Inferior parietal cortex (tissue), 1 donor: ENCODE data around the gene KY.

ENCODE experiments used
- DNase-seq: peaks from one replicate; pipeline ENCODE4 v3.0.0-alpha.2; 2016; ENCODE audit errors: extremely low spot score

KY gene, protein sequence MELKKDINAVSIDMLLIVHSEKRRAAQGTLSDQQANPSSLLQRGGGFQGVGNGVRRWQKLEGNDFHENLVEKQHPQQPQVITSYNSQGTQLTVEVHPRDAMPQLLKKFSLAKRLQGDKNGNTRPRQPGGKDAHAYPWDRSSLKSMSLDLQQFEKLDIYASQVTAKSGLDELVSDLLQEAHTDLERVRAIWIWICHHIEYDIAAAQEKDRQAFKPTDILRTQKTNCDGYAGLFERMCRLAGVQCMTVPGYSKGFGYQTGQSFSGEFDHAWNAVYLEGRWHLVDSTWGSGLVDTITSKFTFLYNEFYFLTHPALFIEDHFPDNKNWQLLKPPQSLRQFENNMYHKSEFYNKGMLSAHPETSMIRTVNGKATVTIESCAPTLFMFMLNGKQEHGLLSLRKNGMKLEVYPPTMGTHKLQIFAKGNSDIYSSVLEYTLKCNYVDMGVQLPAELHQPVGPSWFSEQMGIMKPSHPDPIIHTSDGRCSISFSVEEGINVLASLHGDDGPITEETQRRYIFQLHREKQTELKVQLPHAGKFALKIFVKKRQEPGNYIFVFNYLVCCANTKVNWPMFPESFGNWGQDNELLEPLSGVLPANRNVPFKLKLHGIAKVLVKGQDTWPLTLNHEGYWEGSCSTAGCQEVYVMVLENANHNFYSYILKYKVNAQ

DNA sequence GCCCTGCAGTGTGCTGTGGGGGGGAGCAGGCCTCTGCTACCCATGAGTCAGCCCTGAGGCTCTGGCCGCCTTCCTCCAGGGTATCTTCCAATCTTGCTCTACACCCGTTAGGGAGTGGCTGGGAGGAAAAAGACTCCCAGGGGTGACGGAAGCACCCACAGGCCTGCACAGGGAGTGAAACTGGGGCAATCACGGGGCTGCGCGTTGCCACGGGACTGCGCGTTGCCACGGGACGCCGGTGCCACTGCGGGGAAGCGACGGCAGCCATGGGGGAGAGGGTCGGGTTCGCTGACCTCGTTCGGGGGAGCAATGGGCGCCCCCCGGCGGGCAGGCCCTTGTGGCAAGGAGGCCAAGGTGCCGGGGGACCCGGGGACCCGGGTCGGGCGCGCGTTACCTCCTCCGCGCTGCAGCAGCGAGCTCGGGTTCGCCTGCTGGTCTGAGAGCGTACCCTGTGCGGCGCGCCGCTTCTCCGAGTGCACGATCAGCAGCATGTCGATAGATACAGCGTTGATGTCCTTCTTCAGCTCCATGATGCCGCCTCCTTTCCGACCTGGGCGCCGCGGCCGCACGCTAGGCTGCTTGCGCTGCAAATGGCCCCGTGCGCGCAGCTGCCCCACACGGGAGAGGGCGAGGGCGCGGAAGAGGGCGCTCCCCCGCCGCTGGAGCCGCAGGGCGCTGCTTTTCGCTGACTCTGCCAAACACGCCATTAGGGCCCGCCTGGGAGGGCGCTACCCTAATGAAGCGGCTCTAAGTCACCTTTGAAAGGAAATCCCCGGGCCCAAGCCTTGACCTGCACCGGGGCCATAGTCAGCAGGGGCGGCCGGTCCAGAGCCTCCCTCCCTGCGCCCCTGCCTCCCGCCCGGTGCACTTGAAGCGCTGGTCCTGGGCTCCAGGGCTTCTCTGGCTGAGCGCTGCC, at the start of gene KY:
TSS of gene KY (minus strand) at position 592 of the 916 bp plus-strand sequence. CDS start at position 530, 62 bp downstream.
- DNase-seq = peak; percentile 60

DNA sequence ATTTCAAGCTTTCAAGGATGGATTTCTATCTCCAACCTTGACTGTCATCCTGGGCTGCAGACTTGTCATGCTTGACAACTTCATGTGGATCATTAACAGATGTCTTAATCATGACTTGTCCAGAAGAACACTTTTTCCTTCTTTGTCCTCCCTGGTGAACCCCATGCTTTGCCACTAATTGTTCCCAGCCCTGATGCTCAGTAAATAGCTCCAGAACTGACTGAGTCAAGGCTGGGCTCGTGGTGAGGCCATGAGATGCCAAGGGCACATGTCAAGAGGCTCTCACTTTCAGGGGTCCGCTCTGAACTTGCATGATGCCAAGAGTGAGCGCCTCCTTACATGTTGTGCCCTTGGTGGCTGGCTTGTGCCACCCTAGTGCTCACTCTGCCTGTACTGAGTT, 48.9 kb upstream of the KY start:
- DNase-seq = no peak

DNA sequence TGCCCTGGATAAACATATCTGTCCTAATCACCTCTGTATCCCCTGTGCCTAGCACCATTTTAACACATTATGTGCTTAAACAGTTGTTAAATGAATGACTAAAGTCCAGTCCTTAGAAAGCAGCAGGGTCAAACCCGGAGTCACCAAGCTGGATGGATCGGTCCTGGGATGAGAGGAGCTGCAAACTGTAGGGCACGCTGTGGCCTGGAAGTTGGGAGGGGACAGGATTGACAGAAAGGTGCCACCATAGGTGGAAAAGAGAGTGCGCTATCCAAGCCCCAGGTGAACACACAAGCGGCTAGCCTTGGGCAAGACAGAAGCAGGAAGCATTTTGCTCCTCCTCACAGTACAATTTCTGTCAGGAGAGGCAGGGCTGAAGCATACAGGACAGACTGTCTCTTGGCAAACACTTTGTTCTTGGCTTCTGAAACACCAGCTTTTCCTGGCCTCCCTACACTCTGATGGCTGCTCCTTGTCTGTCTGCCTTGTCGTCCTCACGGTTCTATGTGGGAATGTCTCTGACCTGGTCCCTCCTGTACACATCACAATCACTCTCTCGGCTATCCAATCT, 48.4 kb upstream of the KY start:
- no peak for DNase-seq

DNA sequence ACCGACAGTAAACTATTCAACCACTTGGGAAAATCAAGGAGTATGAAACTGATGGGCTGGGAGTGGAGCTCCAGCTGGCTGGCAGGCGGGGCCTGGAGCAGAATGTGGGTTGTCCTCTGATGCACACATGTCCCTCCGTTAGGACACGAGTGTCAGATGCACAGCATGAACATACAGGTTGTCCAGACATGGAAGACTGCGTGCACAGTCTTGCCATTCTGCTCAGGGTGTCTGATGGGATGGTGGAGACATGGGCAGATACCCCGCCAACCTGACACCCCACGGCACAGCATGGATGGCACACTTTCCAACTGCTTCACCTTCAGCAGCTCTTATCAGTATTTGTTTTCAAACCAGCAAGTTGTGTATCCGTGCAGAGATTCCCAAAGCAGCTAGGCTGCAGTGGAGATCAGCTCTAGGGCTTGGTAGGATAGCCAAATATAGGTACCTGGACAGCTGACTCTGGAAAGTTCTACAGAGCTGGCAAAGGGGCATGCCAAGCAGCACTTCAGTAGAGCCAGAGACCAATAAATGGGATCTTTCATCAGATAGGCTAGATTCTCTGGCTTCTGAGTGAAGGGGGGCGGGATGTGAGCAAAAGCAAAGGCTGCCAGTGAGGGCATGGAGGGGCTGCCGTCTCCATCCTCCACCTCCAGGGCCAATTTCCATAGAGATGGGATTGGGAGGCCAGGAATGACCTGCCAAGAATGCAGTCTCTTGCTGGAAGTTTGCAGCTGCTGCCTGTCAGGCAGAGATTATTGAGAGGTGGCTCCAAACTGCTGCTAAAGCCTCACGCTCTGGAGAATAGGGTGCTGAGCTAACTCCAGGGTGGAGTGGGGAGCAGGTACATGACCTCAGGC, 47.2 kb upstream of the KY start:
- DNase-seq = no peak

DNA sequence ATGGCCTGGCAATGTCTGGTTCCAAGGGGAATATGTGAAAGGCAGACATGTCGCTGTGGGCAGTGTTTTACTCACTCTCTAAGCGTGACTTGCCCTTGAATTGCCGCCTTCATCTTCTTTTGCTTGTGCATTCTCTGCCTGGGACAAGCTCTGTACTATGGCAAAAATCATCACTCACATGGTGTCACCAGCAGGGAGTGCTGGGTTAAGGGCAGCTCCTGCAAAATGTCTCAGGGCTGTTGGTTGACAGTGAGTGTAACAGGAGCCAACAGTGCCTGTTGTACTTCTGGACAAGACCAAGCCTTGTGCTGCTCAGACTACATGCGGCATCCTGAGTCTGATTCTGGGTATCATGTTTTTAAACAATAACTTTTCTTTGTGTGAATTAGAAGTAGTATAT, 45.3 kb upstream of the KY start:
- no peak for DNase-seq

DNA sequence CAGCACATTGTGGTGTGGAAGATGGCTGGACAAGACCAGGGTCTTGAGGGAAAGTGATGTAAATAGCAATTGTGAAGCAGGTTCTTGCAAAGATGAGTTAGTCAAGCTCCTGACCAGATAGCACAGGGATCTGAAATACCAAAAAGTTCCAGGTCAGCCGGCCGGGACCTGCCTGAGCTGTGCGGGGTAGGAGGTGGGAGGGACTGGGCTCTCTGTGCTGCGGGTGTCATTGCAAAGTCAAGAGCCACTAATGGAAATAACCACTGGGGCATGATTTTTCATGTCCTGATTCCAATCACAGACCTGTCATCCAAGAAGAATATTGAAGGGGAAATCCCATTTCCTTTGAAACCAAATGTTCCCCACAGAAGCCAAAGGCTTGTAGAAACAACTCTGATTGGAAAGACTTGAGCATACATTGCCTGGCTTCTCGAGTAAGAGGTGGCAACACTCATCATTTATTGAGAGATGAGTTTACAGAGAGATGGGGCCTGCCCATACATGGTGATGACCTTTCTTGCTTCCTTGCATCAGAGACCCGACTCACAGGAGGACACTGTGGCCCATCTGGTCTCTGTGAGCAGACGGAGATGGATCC, 44.2 kb upstream of the KY start:
- no peak for DNase-seq

DNA sequence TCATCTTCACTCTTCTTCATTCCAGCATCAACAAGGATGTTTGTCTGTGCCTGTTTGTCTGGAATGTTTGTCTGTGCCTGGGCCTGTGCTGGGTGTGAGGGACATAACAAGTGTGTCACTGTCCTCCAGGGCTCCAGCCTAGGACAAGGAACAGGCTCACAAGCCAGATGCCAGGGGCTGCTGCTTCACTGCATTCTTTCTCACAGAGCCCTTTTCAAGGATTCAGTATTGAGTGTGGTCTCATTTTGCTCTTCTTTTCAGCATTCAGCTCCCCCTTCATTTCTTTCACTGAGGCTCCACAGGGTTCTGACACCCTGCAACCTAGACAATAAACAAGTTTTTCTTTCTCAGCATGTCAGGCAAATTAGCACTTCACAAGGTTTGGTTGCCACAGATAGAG, 43.6 kb upstream of the KY start:
- DNase-seq = no peak

DNA sequence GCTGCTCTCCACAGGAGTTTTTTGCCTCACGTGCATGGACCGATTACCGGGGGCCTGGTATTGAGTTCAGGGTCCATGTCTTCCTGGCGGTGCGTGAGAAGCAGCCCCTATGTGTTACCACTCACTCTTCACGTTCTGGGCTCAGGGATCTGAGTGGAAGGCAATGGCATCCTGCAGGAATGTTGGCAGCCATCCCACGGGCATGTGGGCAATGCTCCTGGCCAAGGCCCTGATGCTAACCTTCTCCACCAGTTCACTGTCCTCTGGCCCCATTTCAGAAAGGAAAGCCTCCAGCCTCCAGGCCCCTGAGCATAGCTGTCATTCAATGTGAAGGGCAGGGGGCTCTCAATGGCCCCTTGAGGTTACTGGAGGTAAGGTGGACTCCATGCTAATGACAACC, 43.0 kb upstream of the KY start:
- no peak for DNase-seq

DNA sequence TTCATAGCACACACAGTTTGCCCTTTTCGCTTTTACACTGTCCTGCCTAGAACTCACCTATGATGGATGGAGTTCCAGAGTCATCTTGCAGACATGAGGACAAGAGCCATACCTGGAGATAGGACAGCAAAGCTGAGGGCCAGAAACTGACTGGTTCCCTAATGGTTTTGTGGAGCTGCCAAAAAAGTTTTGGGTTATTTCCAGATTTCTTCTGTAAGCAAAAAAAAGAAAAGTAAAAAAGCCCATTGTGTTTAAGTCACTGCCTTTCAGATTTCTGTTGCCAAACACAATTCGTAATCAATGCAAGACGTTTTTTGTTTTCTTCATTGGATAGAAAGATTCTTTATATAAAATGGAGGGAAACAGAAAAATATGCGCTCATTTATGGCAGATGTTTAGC, 42.4 kb upstream of the KY start:
- DNase-seq = no peak

DNA sequence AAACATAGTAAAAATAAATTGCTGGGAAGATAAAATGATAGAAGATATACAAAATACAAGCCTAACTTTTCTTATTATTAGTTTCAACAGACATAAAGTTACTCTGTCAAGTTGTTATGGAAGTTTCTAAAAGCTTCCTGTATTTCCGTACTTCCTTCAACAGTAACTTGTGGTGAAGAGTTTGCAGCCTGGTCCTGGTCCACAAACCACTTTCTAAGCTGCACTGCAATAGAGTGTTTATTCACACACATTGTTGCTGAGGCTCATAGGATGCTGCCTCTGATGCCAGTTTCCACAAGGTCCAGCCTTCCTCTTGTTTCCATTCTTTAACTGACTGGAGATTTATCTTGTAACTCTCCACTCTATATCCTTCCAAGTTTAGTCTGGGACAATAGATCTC, 39.4 kb upstream of the KY start:
- DNase-seq = no peak

DNA sequence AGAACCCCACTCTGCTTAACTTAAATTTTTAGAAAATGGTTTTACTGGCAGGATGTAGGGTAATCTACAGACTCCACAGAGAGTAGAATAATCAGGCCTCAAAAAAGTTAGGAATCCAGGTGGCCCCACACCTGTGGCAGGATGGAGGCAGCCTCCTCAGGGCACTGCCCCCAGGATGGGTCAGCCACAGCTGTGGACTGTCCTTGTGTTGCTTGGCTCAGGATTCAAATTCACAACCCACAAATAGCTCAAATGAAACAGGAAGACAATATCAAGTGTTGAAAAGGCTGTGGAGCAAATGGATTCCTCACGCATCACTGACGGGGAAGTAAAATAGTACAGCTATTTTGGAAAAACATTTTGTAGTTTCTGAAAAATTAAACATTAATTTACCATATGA, 36.8 kb upstream of the KY start:
- DNase-seq = no peak

DNA sequence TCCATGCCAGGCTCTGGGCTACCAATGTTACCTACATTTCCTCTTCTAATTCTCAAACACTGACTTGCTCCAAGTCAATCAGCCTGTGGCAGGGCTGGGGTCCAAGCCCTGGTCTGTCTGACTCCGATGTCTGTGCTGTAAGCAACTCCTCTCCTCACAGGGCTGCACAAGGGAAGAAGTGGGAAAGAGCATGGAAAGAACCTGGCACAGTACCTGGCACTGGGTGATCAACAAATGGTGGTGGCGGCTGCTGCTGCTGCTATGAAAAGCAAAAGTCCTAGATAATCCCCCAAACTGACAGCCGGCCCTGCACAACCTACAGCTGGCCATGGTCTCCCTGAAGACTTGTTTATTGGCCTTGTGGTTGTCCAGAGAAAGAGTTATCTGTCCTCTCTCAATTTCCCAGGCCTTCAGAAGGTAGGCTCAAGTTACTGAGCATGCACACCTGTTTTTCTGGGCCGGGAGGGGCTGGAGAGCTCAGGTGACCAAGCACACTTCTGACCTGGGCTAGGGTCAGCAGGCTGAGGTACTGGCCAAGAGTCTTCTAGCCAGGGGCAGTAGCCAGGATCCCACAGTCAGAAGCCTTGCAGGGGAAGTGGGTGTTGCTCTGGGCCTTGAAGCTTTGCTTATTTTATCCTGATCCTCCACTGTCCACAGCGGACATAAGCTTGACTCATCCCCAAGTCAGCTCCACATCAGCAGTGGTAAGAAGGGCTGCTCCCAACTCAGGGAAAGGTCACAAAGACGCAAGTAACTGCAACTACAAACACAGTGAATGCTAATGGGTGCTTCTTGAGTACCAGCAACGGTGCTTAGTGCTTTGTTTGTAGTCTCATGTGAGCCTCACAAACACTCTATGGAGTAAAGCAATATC, 35.3 kb upstream of the KY start:
- no peak for DNase-seq

DNA sequence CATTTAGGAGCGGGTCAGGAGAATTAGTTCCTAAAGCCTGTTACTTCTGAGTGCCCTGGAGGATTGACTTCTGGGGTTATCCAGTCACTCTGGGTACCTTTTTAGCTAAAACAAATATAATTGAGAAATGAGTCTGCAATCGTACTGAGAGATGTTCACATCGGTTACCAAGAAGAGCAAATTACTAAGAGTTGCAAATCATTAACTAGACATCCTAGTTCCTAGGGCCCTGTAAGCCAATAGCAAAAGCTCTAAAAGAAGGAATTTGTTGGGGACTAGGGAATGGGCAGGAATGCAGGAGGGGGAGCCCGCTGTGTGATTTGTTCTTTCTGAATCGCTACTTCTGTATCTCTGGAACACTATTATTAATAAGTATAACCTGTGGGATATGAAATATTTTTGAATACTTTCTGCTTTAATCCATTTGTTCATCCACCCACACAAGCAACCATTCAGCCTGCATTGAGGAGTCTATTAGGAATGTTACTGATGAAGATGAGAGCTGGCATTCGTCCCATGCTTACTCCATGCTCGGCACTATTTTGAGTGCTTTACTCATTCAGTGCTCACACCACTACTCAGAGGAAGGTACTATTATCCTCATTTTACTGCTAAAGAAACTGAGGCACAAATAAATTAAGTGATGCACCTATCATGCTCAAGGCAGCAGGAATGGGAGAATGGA, 31.5 kb upstream of the KY start:
- no peak for DNase-seq

DNA sequence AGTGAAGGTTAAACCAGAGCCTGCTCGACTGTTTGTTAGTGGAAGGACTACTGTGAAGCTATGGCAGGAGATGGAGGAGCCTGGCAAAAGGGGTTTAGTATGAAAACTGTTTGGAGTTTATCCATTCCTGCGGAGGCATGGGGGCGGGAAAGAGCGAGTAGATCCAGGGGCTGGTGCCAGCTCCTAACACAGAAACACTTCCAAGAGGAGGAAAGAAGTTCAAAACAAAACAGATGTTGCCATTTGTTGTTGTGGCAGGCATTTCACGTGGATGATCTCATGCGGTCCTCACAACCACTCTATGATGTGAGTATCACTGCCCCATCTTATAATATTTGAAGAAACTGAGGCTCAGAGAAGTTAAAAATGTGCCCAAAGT, 30.7 kb upstream of the KY start:
- DNase-seq = peak; percentile 20

DNA sequence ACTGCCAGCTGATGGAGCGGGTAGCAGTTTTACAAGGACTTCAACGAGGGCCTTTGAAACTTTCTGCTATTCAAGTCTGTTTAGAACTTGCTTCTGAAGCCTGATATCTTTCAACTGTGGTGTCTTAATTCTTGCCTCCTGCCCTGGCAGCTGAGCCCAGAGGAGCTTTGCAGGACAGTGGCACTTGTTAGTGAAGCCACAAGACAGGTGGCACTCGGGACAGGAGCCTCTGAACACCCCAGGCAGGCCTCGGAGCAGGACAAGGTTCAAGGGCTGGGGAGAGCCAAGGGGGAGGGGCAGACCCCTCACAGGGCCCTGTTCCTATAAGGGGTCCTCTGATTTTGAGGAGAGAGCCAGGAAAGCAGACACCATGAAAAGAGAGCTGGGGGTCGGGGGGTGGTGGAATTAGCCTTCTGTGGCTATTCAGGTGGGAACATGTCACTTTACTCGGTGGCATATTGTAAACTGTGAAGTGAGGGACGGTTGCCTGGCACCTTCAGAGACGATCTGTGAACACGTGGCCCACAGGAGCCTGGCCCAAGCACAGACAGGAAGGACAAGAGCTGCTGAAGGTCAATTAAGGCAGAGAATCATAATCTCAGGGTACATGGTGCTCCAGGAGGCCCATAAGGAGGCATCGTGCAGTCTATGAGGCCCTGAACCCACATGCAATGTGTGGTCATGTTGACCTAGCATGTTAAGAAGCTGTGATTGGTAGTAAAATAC, 30.1 kb upstream of the KY start:
- no peak for DNase-seq

DNA sequence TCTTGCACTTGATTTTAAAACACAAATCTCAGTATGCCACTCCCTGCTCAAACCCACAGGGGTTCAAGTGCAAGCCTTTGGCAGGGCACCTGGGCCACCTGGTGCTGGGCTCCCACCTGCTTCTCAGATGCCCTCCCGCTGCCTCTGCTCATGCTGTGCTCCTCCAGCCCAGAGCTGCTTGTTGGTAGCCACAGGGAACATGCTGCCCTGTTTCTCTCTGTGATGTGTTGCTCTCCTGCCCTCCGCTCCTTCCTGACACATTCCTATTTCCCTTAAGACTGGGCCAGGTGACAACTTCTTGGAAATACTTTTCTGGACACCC, 27.1 kb upstream of the KY start:
- DNase-seq = no peak

DNA sequence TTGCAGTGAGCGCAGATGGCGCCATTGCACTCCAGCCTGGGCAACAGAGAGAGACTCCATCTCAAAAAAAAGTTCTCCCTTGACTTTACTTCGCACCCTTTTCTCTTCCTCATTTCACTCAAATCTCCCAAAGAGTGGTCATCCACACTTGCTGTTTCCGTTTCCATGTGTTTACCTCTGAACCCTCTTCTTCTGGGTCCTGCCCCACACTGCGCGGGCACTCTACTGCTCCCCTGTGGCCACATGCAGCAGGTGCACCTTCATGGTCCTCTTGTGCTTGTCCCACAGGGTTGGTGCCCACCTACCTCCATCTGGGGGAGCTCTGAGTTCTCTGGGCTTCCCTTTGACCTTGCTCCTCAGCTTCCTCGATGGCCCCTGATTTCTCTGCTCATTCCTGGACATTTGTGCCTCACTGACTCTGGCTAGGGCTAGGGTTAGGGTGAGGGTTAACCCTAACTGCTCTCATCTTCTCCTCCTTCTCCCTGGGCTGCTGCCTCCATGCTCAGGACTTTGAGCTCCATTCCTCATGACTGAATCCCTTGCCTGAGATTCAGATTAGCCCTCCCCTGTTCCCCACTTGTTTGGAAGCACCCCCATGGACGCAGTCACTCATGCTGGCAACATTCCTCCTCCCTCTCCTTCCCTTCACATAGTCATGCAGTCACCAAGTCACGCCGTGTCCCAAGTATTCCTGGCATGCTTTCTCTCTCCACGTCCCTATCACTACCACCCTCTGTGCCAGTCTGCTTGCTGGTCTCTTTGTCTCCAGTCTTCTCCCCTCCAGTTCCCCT, 26.6 kb upstream of the KY start:
- DNase-seq = peak; percentile 20

DNA sequence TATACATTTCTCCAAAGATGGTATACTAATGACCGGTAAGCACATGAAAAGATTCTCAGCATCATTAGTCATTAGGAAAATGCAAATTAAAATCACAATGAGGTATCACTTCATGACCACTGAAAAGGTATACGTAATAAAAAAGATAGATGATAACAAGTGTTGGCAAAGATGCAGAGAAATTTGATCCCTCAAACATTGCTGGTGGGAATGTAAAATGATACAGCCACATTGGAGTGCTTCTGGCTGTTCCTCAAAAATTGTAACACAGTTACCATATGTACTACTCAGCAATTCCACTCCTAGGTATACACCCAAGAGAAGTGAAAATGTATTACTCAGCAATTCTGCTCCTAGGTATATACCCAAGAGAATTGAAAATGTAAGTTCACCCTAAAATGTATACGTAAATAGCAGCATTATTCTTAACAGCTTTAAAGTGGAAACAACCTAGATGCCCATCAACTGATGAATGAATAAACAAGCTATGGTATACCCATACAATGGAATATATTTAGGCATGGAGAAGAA, 25.0 kb upstream of the KY start:
- DNase-seq = no peak
